GM23248 (cell line): ENCODE results near the gene ADAT3.

Experiments
- EZH2 ChIP-seq: fragments of 200-600 bp; sonication (generic); IDR thresholded peaks from 2 replicates; pipeline ENCODE4 v1.6.1; 2018; ENCODE audit warnings: antibody characterized with exemption, mild to moderate bottlenecking; ENCODE audit not compliant: insufficient read depth, poor library complexity, severe bottlenecking
- EZH2phosphoT487 ChIP-seq: fragments of 200-600 bp; sonication (generic); IDR thresholded peaks from 2 replicates; pipeline ENCODE4 v1.6.1; 2018; ENCODE audit warnings: antibody characterized with exemption, moderate library complexity, mild to moderate bottlenecking, low read depth; ENCODE audit not compliant: insufficient read depth

GRCh38 chr19:1962674-1963073 lies 57.5 kb downstream of the ADAT3 start:
- TF ChIP-seq EZH2, result no peak
- TF ChIP-seq EZH2phosphoT487, result no peak
